GM23248 (cell line): Measurements from ENCODE around the gene RTEL1. TPM values are rescaled to one million over a fixed set of nuclear protein-coding genes. Genes with fewer than 3 reads are reported as not detected.

Source experiments
- DNase-seq: peaks from one replicate; pipeline ENCODE4 v3.0.0-alpha.2; 2015
- H2AFZ ChIP-seq: fragments of 200-600 bp; sonication (generic); 2 replicates; pipeline ENCODE4 v1.6.1; 2016; ENCODE audit warnings: antibody characterized with exemption
- H3F3A ChIP-seq: fragments of 200-600 bp; sonication (generic); 2 replicates; pipeline ENCODE4 v1.6.1; 2016; ENCODE audit warnings: mild to moderate bottlenecking, antibody characterized with exemption, mixed run types; ENCODE audit not compliant: insufficient read depth
- H3K27ac ChIP-seq: fragments of 200-600 bp; sonication (generic); 2 replicates; pipeline ENCODE4 v1.5.1; 2016; ENCODE audit warnings: mild to moderate bottlenecking
- H3K27me3 ChIP-seq: fragments of 200-600 bp; sonication (generic); replicated peaks from 2 replicates; pipeline ENCODE4 v1.6.1; 2016; ENCODE audit warnings: mild to moderate bottlenecking; ENCODE audit not compliant: insufficient read depth
- H3K36me3 ChIP-seq: fragments of 200-600 bp; sonication (generic); 2 replicates; pipeline ENCODE4 v1.6.1; 2016; ENCODE audit warnings: low read depth, mild to moderate bottlenecking
- H3K4me1 ChIP-seq: fragments of 200-600 bp; sonication (generic); 2 replicates; pipeline ENCODE4 v1.6.1; 2016; ENCODE audit warnings: mild to moderate bottlenecking; ENCODE audit not compliant: insufficient read depth
- H3K4me2 ChIP-seq: fragments of 200-600 bp; sonication (generic); one replicate; pipeline ENCODE4 v1.6.1; 2016; ENCODE audit warnings: mild to moderate bottlenecking; ENCODE audit not compliant: unreplicated experiment
- H3K4me3 ChIP-seq: fragments of 200-600 bp; sonication (generic); 2 replicates; pipeline ENCODE4 v1.5.1; 2016; ENCODE audit warnings: mild to moderate bottlenecking
- H3K79me2 ChIP-seq: fragments of 200-600 bp; sonication (generic); 2 replicates; pipeline ENCODE4 v1.6.1; 2016; ENCODE audit warnings: mild to moderate bottlenecking; ENCODE audit not compliant: insufficient read depth
- H3K9ac ChIP-seq: fragments of 200-600 bp; sonication (generic); 2 replicates; pipeline ENCODE4 v1.6.1; 2016; ENCODE audit warnings: mild to moderate bottlenecking
- H3K9me2 ChIP-seq: fragments of 200-600 bp; sonication (generic); 2 replicates; pipeline ENCODE4 v1.6.1; 2016; ENCODE audit warnings: mixed run types, mild to moderate bottlenecking, moderate library complexity; ENCODE audit not compliant: insufficient read depth
- H3K9me3 ChIP-seq: fragments of 200-600 bp; sonication (generic); one replicate; pipeline ENCODE4 v1.6.1; 2017; ENCODE audit warnings: low read depth
- H4K20me1 ChIP-seq: fragments of 200-600 bp; sonication (generic); 2 replicates; pipeline ENCODE4 v1.6.0; 2016; ENCODE audit not compliant: insufficient read depth
- EZH2 ChIP-seq: fragments of 200-600 bp; sonication (generic); IDR thresholded peaks from 2 replicates; pipeline ENCODE4 v1.6.1; 2018; ENCODE audit warnings: antibody characterized with exemption, mild to moderate bottlenecking; ENCODE audit not compliant: insufficient read depth, poor library complexity, severe bottlenecking
- EZH2phosphoT487 ChIP-seq: fragments of 200-600 bp; sonication (generic); IDR thresholded peaks from 2 replicates; pipeline ENCODE4 v1.6.1; 2018; ENCODE audit warnings: antibody characterized with exemption, moderate library complexity, mild to moderate bottlenecking, low read depth; ENCODE audit not compliant: insufficient read depth
- WGBS, 2 experiments: methylation state at CpG; one replicate each; pipeline ENCODE4 v1.1.6; 2015 to 2017; ENCODE audit warnings: low lambda C conversion rate in 2 of 2, low coverage in 1 of 2; ENCODE audit errors: missing lambda C conversion rate in 2 of 2; 5-methylcytosine and 5-hydroxymethylcytosine counted together
- in situ Hi-C: fragments of 300-500 bp; cut with MboI; formaldehyde crosslinking; loops from 2 replicates; pipeline ENCODE4 v1.15.0; 2020
- polyA plus RNA-seq: library from polyadenylated mRNA; unstranded; fragments of >200 nt; fragmentation: Nextera tagmentation; extraction: Ambion mirVana; gene quantifications from 2 replicates; pipeline ENCODE4 v1.2.1, GENCODE V29; 2016
- total RNA-seq: library from RNA; depleted of rRNA; stranded (reverse); fragments of >200 nt; shearing (Covaris generic); gene quantifications from 2 replicates; pipeline ENCODE4 v1.2.3, GENCODE V29; 2014

RTEL1 gene
- total and polyA plus RNA-seq, 2 experiments from 2014 or later = 8.6 to 15.6 TPM

DNA sequence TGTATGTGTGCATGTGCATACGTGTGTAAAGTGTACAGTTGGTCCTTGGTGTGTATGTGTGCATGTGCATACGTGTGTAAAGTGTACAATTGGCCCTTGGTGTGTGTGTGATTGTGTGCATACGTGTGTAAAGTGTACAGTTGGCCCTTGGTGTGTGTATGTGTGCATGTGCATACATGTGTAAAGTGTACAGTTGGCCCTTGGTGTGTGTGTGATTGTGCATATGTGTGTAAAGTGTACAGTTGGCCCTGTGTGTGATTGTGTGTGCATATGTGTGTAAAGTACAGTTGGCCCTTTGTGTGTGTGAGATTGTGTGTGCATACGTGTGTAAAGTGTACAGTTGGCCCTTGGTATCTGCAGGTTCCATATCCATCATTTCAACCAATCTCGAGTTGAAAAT is 73.3 kb downstream of the RTEL1 start:
- Histone ChIP-seq H4K20me1 (no peaks in the 10 kb centered on the region), H3K27me3 (no peaks in the 10 kb centered on the region), H3K9me2 (no peaks in the 10 kb centered on the region), H3K9me3 (no peaks in the 10 kb centered on the region), H3K27ac (no peak overlapping the region), H3K36me3 (no peaks in the 10 kb centered on the region), H3F3A (no peaks in the 10 kb centered on the region), H3K79me2 (peaks cover 56% of the 10 kb centered on the region), H3K9ac (no peak overlapping the region), H3K4me1 (no peaks in the 10 kb centered on the region), H3K4me3 (no peak overlapping the region), H3K4me2 (no peak overlapping the region), H2AFZ (no peak overlapping the region)
- in situ Hi-C loops = no loop called here
- WGBS, 2 experiments = 84% methylated on average over 4 to 5 of the region's 5 CpGs
- TF ChIP-seq EZH2 (no peak), EZH2phosphoT487 (no peak)
- no peak for DNase-seq

GRCh38 chr20:63732118-63733095 is 74.3 kb downstream of the RTEL1 start:
- Histone ChIP-seq H3K27me3 (no peaks in the 10 kb centered on the region), H3K79me2 (peaks cover 46% of the 10 kb centered on the region), H3K4me3 (no peak overlapping the region), H3F3A (no peaks in the 10 kb centered on the region), H3K27ac (no peak overlapping the region), H3K9ac (no peak overlapping the region), H3K36me3 (no peaks in the 10 kb centered on the region), H2AFZ (no peak overlapping the region), H3K9me3 (no peaks in the 10 kb centered on the region), H3K4me2 (no peak overlapping the region), H3K4me1 (no peaks in the 10 kb centered on the region), H3K9me2 (no peaks in the 10 kb centered on the region), H4K20me1 (no peaks in the 10 kb centered on the region)
- 86 to 94% methylated on average over 33 to 37 of the region's 38 CpGs for WGBS, 2 experiments
- no peak for DNase-seq
- TF ChIP-seq EZH2phosphoT487 (no peak), EZH2 (no peak)
- in situ Hi-C loops = no loop called here

GRCh38 chr20:63733117-63733516 is 75.0 kb downstream of the RTEL1 start:
- 89 to 93% methylated on average over 13 of the region's 13 CpGs for WGBS, 2 experiments
- TF ChIP-seq EZH2phosphoT487 (no peak), EZH2 (no peak)
- H3K36me3 ChIP-seq = no peaks in the 10 kb centered on the region

GRCh38 chr20:63733579-63734081 is 75.5 kb downstream of the RTEL1 start:
- no peaks in the 10 kb centered on the region for H3F3A ChIP-seq
- H2AFZ ChIP-seq = no peak overlapping the region
- peaks cover 34% of the 10 kb centered on the region for H3K79me2 ChIP-seq
- H3K4me2 ChIP-seq = no peak overlapping the region
- H3K27me3 ChIP-seq = no peaks in the 10 kb centered on the region
- H3K9me3 ChIP-seq = no peaks in the 10 kb centered on the region
- no peak overlapping the region for H3K9ac ChIP-seq
- in situ Hi-C loops = no loop called here
- H3K4me1 ChIP-seq = no peaks in the 10 kb centered on the region
- no peak for DNase-seq
- H3K27ac ChIP-seq = no peak overlapping the region
- no peaks in the 10 kb centered on the region for H3K9me2 ChIP-seq
- H4K20me1 ChIP-seq = no peaks in the 10 kb centered on the region
- TF ChIP-seq EZH2 (no peak), EZH2phosphoT487 (no peak)
- no peaks in the 10 kb centered on the region for H3K36me3 ChIP-seq
- 90 to 94% methylated on average over 18 of the region's 18 CpGs for WGBS, 2 experiments
- no peak overlapping the region for H3K4me3 ChIP-seq

More at GRCh38 chr20:63733117-63733516, 75.0 kb downstream of the RTEL1 start:
- peaks cover 39% of the 10 kb centered on the region for H3K79me2 ChIP-seq
- H3K4me3 ChIP-seq = no peak overlapping the region
- no peak overlapping the region for H3K4me2 ChIP-seq
- no peak overlapping the region for H2AFZ ChIP-seq
- no peak overlapping the region for H3K9ac ChIP-seq
- H4K20me1 ChIP-seq = no peaks in the 10 kb centered on the region
- no peak for DNase-seq
- no peaks in the 10 kb centered on the region for H3K4me1 ChIP-seq
- no peaks in the 10 kb centered on the region for H3K9me2 ChIP-seq
- no peaks in the 10 kb centered on the region for H3K9me3 ChIP-seq
- H3F3A ChIP-seq = no peaks in the 10 kb centered on the region
- H3K27ac ChIP-seq = no peak overlapping the region
- in situ Hi-C loops = no loop called here
- H3K27me3 ChIP-seq = no peaks in the 10 kb centered on the region
